Gastroesophageal sphincter (tissue), 3 donors: Measurements from ENCODE around the gene ZKSCAN5.

Experiments
- EP300 ChIP-seq: sonication (generic); formaldehyde crosslinking; IDR thresholded peaks from one replicate; pipeline ENCODE4 v1.6.1; 2017; ENCODE audit warnings: antibody characterized with exemption, mild to moderate bottlenecking
- POLR2A ChIP-seq, 2 donors: fragments of 450-650 bp; IDR thresholded peaks; one replicate each; pipeline ENCODE4 v1.6.1; 2017; ENCODE audit warnings: antibody characterized with exemption in 2 of 2, mild to moderate bottlenecking in 2 of 2, moderate library complexity in 1 of 2
- POLR2AphosphoS5 ChIP-seq: sonication (generic); formaldehyde crosslinking; IDR thresholded peaks from one replicate; pipeline ENCODE4 v1.6.1; 2017; ENCODE audit warnings: antibody characterized with exemption
- TF ChIP-seq, protein P1 (sequence below), 4 experiments: fragments of 200-600 bp in 2 of 4; fragments of 450-650 bp in 2 of 4; sonication (generic) in 1 of 4; IDR thresholded peaks; one replicate each; pipeline ENCODE4 v1.5.1; 2017 to 2019; ENCODE audit warnings: antibody characterized with exemption in 4 of 4, mild to moderate bottlenecking in 2 of 4, moderate library complexity in 2 of 4

DNA sequence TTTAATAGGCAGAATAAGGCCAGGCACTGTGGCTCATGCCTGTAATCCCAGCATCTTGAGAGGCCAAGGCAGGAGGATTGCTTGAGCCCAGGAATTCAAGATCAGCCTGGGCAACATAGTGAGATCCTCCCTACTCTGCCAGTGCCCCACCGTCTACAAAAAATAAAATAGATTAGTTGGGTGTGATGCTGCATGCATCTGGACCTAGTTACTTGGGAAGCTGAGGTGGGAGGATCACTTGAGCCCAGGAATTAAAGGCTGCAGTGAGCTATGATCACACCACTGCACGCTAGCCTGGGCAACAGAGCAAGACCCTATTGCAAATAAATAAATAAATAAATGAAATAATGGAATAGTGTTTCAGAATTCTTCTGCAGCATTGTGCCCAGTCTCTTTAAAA is 31.2 kb downstream of the ZKSCAN5 start:
- TF ChIP-seq, protein P1, sequence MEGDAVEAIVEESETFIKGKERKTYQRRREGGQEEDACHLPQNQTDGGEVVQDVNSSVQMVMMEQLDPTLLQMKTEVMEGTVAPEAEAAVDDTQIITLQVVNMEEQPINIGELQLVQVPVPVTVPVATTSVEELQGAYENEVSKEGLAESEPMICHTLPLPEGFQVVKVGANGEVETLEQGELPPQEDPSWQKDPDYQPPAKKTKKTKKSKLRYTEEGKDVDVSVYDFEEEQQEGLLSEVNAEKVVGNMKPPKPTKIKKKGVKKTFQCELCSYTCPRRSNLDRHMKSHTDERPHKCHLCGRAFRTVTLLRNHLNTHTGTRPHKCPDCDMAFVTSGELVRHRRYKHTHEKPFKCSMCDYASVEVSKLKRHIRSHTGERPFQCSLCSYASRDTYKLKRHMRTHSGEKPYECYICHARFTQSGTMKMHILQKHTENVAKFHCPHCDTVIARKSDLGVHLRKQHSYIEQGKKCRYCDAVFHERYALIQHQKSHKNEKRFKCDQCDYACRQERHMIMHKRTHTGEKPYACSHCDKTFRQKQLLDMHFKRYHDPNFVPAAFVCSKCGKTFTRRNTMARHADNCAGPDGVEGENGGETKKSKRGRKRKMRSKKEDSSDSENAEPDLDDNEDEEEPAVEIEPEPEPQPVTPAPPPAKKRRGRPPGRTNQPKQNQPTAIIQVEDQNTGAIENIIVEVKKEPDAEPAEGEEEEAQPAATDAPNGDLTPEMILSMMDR (IDR thresholded peaks at IDR 0.05), result no peak
- TF ChIP-seq POLR2A (IDR thresholded peaks at IDR 0.05), result no peak
- no peak for TF ChIP-seq POLR2AphosphoS5
- TF ChIP-seq EP300, result no peak
